GM23338 (cell line): ENCODE data around the gene IFITM1.
A peak's percentile ranks its signal among the peaks of the same experiment; 100 is the strongest.

Experiments used
- CREB1 ChIP-seq: fragments of 250-450 bp; sonication (Bioruptor Pico); IDR thresholded peaks from 2 replicates; pipeline ENCODE4 v1.5.0; 2020; ENCODE audit warnings: low read depth, mild to moderate bottlenecking, moderate library complexity
- EZH2 ChIP-seq: fragments of 200-600 bp; sonication (generic); IDR thresholded peaks from one replicate; pipeline ENCODE4 v1.8.0; 2017; ENCODE audit warnings: antibody characterized with exemption, mild to moderate bottlenecking, low read depth; ENCODE audit not compliant: unreplicated experiment
- EZH2phosphoT487 ChIP-seq: fragments of 200-600 bp; sonication (generic); IDR thresholded peaks from one replicate; pipeline ENCODE4 v1.8.1; 2018; ENCODE audit warnings: antibody characterized with exemption; ENCODE audit not compliant: unreplicated experiment
- POLR2AphosphoS5 ChIP-seq: IDR thresholded peaks from 2 replicates; pipeline ENCODE4 v1.6.1; 2016; ENCODE audit warnings: antibody characterized with exemption, low read depth
- STAT1 ChIP-seq: IDR thresholded peaks from one replicate; pipeline ENCODE4 v1.6.1; 2016; ENCODE audit warnings: antibody characterized with exemption; ENCODE audit not compliant: unreplicated experiment
- TF ChIP-seq, protein P1 (sequence below), 2 experiments: fragments of 200-600 bp in 1 of 2; sonication (generic) in 1 of 2; conservative IDR thresholded peaks; 2 replicates each; pipeline versions ENCODE4 v1.5.1 to v1.6.1; 2016 to 2017; ENCODE audit warnings: antibody characterized with exemption in 2 of 2, low read depth in 2 of 2, mild to moderate bottlenecking in 2 of 2, moderate library complexity in 1 of 2
- TF ChIP-seq, protein P2 (sequence below): IDR thresholded peaks from one replicate; pipeline ENCODE4 v1.6.1; 2018; ENCODE audit warnings: antibody characterized with exemption; ENCODE audit not compliant: unreplicated experiment

DNA sequence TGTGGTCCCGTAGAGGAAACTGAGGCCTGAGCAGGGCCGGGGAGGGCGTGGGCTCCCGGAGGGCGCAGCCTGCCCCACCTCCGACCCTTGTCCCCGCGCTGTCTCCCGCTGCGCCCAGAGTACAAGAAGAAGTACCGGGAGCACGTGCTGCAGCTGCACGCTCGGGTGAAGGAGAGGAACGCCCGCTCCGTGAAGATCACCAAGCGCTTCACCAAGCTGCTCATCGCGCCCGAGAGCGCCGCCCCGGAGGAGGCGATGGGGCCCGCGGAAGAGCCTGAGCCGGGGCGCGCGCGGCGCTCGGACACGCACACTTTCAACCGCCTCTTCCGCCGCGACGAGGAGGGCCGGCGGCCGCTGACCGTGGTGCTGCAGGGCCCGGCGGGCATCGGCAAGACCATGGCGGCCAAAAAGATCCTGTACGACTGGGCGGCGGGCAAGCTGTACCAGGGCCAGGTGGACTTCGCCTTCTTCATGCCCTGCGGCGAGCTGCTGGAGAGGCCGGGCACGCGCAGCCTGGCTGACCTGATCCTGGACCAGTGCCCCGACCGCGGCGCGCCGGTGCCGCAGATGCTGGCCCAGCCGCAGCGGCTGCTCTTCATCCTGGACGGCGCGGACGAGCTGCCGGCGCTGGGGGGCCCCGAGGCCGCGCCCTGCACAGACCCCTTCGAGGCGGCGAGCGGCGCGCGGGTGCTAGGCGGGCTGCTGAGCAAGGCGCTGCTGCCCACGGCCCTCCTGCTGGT, 33.7 kb upstream of the IFITM1 start:
- TF ChIP-seq, protein P1, sequence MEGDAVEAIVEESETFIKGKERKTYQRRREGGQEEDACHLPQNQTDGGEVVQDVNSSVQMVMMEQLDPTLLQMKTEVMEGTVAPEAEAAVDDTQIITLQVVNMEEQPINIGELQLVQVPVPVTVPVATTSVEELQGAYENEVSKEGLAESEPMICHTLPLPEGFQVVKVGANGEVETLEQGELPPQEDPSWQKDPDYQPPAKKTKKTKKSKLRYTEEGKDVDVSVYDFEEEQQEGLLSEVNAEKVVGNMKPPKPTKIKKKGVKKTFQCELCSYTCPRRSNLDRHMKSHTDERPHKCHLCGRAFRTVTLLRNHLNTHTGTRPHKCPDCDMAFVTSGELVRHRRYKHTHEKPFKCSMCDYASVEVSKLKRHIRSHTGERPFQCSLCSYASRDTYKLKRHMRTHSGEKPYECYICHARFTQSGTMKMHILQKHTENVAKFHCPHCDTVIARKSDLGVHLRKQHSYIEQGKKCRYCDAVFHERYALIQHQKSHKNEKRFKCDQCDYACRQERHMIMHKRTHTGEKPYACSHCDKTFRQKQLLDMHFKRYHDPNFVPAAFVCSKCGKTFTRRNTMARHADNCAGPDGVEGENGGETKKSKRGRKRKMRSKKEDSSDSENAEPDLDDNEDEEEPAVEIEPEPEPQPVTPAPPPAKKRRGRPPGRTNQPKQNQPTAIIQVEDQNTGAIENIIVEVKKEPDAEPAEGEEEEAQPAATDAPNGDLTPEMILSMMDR (conservative IDR thresholded peaks at IDR 0.05; ENCODE audit: low read depth in 2 of 2) = 0 out of 4 replicates have a peak, but pooled peaks of 1 of the 2 experiments have one; percentile 13
- peak; percentile 70 for TF ChIP-seq EZH2phosphoT487
- TF ChIP-seq EZH2 = no peak
- TF ChIP-seq POLR2AphosphoS5 = no peak
- TF ChIP-seq CREB1 (CRISPR knock-in tag) = no peak
- no peak for TF ChIP-seq STAT1
- TF ChIP-seq, protein P2, sequence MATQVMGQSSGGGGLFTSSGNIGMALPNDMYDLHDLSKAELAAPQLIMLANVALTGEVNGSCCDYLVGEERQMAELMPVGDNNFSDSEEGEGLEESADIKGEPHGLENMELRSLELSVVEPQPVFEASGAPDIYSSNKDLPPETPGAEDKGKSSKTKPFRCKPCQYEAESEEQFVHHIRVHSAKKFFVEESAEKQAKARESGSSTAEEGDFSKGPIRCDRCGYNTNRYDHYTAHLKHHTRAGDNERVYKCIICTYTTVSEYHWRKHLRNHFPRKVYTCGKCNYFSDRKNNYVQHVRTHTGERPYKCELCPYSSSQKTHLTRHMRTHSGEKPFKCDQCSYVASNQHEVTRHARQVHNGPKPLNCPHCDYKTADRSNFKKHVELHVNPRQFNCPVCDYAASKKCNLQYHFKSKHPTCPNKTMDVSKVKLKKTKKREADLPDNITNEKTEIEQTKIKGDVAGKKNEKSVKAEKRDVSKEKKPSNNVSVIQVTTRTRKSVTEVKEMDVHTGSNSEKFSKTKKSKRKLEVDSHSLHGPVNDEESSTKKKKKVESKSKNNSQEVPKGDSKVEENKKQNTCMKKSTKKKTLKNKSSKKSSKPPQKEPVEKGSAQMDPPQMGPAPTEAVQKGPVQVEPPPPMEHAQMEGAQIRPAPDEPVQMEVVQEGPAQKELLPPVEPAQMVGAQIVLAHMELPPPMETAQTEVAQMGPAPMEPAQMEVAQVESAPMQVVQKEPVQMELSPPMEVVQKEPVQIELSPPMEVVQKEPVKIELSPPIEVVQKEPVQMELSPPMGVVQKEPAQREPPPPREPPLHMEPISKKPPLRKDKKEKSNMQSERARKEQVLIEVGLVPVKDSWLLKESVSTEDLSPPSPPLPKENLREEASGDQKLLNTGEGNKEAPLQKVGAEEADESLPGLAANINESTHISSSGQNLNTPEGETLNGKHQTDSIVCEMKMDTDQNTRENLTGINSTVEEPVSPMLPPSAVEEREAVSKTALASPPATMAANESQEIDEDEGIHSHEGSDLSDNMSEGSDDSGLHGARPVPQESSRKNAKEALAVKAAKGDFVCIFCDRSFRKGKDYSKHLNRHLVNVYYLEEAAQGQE = peak; percentile 72
